Activated CD4-positive, CD25-positive, alpha-beta regulatory T cell treated with anti-CD3 and anti-CD28 coated beads, Interleukin-2, amount 50 U/mL, for 72 hours (primary cell): Measurements from ENCODE around the gene HSPA2.
"Not testable (repeated sequence)": the region's sequence is repeated elsewhere in the genome, so short reads cannot be mapped to it uniquely, and the experiment has no call there.

Source experiments
- DNase-seq: peaks from one replicate; pipeline ENCODE4 v3.0.0; 2021

The HSPA2 gene

GRCh38 chr14:64516969-64517368, 23.6 kb upstream of the HSPA2 start:
- no peak for DNase-seq

- not testable (repeated sequence) for DNase-seq
These were observed 22.9 kb upstream of the HSPA2 start for GRCh38 chr14:64517667-64518066.

- no peak for DNase-seq
These were observed 22.3 kb upstream of the HSPA2 start for GRCh38 chr14:64518229-64518628.

- DNase-seq: no peak
These were observed 19.8 kb upstream of the HSPA2 start for GRCh38 chr14:64520699-64521098.

- DNase-seq: no peak
These were observed 17.8 kb upstream of the HSPA2 start for GRCh38 chr14:64522591-64523355.

- DNase-seq: no peak
These were observed 15.2 kb upstream of the HSPA2 start for GRCh38 chr14:64525354-64525753.

GRCh38 chr14:64531567-64531966, 9.0 kb upstream of the HSPA2 start:
- no peak for DNase-seq

GRCh38 chr14:64536488-64537245, 3.9 kb upstream of the HSPA2 start:
- DNase-seq: no peak

- DNase-seq: peak; percentile 34
These were observed 875 bp downstream of the HSPA2 start for GRCh38 chr14:64541261-64541971.

- peak; percentile 35 for DNase-seq
These were observed 1.7 kb downstream of the HSPA2 start for GRCh38 chr14:64541972-64542835.

- DNase-seq: no peak
These were observed 2.3 kb downstream of the HSPA2 start for GRCh38 chr14:64542836-64543201.

GRCh38 chr14:64544607-64545312, 4.2 kb downstream of the HSPA2 start:
- DNase-seq: no peak

GRCh38 chr14:64549016-64549415, 8.5 kb downstream of the HSPA2 start:
- no peak for DNase-seq

- DNase-seq: peak; percentile 57
These were observed 9.5 kb downstream of the HSPA2 start, which contains the start of gene PPP1R36 for GRCh38 chr14:64549791-64550620. TSS of gene PPP1R36 (plus strand) at chr14:64549961. CDS start at chr14:64549998, 37 bp downstream.

- DNase-seq: no peak
These were observed 10.2 kb downstream of the HSPA2 start for GRCh38 chr14:64550621-64551333.

- DNase-seq: no peak
These were observed 14.0 kb downstream of the HSPA2 start for GRCh38 chr14:64554556-64554955.

GRCh38 chr14:64556526-64556925, 16.0 kb downstream of the HSPA2 start:
- DNase-seq: no peak

- not testable (repeated sequence) for DNase-seq
These were observed 17.7 kb downstream of the HSPA2 start for GRCh38 chr14:64558216-64558615.

- DNase-seq: no peak
These were observed 21.1 kb downstream of the HSPA2 start for GRCh38 chr14:64561631-64562030.

GRCh38 chr14:64562436-64562835, 21.9 kb downstream of the HSPA2 start:
- DNase-seq: no peak
